HG03571 (cell line): Measurements from ENCODE around the gene RPS29.
"Not testable (repeated sequence)": the region's sequence is repeated elsewhere in the genome, so short reads cannot be mapped to it uniquely, and the experiment has no call there.

Source experiments
- ATAC-seq: cut with Tn5 transposase; IDR thresholded peaks from one replicate; pipeline ENCODE4 v1.9.1; 2021; ENCODE audit not compliant: unreplicated experiment

RPS29 gene

DNA sequence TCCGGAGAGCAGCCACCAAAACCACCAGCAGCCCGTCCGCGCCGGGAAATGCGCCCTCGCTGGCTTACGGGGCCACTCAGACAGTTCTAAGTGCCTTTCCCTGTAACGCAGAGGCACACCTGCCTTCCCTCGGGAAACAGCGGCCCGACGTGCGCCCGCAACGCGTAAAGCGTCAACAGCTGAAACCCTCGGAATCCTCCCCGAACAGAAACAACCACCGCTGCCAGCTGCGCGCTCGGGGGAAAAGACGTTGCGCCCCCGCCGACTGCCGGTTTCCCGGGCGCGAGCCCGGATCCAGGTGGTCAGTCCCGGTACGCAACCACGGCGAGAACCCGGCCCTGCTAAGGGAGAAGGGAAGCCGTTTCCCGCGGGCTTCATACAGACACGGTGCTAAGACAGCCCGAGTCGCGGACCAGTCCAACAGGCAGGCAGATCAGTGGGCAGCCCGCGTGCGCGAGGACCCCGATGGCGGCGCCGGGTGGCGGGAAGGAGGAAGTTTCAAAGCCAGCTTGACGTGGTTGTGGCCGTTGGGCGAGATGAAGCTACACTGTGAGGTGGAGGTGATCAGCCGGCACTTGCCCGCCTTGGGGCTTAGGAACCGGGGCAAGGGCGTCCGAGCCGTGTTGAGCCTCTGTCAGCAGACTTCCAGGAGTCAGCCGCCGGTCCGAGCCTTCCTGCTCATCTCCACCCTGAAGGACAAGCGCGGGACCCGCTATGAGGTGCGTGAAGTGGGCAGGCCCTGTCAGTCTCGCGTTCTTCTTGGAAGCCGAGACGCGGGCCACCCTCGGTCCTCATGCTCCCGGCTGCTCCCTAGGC is 12.5 kb upstream of the RPS29 start, which contains the start of gene LRR1:
Gene LRR1, plus strand, starts transcription at position 456 of the 816 bp plus-strand sequence. Its CDS starts 81 bp downstream, at position 537.
- ATAC-seq: peak; percentile 44

GRCh38 chr14:49598189-49598484 is 12.0 kb upstream of the RPS29 start:
- no peak for ATAC-seq

- peak; percentile 34 for ATAC-seq
Measured at GRCh38 chr14:49594347-49595091, 8.3 kb upstream of the RPS29 start.

- ATAC-seq: peak; percentile 33
Measured at GRCh38 chr14:49593016-49593415, 6.8 kb upstream of the RPS29 start.

- no peak for ATAC-seq
Measured at GRCh38 chr14:49589387-49589786, 3.2 kb upstream of the RPS29 start.

DNA sequence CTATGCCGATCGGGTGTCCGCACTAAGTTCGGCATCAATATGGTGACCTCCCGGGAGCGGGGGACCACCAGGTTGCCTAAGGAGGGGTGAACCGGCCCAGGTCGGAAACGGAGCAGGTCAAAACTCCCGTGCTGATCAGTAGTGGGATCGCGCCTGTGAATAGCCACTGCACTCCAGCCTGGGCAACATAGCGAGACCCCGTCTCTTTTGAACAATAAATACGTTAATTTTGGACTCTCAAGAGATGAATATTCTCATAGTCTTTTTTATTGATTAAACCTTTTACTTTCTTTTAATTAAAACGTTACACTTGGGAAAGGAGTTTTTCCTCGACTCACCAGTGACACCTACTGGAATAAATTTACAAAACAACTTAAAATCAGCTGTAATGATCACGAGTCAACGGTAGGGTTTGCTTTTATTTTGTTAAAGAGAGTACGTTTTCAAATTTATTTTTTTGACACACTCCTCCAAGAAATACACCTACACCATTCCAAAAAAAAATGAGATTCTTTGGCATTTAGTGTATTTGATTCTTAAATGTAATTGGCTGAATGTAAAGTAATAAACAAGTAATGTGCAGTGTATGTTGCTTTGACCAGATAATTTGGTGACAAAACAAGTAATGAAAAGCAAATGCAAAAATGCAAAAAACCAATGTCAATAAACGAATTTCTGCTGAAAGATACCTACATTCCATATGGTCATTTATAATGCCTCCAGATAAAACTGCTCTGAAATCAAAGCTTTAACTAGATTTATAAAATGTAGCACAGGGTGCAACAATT is 687 bp upstream of the RPS29 start:
- ATAC-seq: peak; percentile 29

DNA sequence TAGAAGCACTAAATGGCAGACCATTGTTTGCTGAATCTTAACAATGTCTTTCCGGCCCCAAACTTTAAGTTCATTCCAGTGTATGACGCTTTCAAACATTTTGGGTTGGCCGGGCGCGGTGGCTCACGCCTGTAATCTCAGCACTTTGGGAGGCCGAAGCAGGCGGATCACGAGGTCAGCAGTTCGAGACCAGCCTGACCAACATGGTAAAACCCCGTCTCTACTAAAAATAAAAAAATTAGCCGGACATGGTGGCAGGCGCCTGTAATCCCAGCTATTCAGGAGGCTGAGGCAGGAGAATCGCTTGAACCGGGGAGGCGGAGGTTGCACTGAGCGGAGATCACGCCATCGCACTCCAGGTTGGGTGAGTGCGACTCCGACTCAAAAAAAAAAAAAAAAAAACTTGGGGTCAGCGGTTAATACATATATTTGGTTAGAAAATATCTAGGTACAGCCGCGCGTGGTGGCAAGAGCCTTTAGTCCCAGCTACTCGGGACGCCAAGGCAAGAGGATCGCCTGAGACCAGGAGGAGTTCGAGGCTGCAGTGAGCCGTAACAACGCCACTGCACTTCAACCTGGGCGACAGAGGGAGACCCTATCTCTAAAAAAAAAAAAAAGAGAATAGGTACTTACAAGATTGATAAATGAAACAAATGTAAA is 1.1 kb downstream of the RPS29 start:
- ATAC-seq: not testable (repeated sequence)

GRCh38 chr14:49584058-49584457 is 2.1 kb downstream of the RPS29 start:
- no peak for ATAC-seq

GRCh38 chr14:49583629-49584028 is 2.6 kb downstream of the RPS29 start:
- ATAC-seq: no peak

DNA sequence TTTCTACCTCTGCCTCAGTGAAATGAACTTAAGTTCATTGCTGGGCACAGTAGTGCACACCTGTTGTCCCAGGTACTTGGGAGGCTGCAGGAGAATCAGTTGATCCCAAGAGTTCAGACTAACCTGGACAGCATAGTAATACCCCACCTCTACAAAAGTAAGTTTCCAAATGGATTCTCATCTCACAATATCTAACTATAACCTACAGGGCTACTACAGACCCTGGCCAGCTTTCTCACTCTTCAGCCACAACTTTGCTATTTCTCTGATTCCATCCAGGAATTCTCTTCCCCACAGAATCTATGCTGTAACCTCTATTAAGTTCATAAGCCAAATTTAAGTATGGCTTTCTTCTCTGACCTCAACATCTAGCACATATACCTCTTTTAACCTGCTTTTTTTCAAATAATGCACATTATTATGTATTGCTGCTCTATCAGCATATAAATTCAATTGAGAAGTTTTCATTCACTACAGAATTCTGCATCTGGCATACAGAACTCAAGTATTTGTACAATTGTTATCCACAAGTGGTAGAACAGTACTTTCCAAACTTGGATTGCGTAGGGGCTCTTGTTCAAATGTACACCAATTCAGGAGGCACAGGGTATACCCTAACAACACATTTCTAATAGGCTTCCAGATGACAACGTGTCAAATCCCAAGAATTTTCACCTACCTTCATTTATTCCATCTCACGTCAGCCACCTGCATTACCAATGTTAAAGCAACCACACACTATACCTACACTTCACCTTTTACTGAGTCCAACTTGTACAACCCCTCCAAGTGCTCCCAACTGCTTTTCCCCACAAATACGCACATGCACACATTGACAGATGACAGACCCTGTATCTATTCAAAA is 3.8 kb downstream of the RPS29 start:
- no peak for ATAC-seq

DNA sequence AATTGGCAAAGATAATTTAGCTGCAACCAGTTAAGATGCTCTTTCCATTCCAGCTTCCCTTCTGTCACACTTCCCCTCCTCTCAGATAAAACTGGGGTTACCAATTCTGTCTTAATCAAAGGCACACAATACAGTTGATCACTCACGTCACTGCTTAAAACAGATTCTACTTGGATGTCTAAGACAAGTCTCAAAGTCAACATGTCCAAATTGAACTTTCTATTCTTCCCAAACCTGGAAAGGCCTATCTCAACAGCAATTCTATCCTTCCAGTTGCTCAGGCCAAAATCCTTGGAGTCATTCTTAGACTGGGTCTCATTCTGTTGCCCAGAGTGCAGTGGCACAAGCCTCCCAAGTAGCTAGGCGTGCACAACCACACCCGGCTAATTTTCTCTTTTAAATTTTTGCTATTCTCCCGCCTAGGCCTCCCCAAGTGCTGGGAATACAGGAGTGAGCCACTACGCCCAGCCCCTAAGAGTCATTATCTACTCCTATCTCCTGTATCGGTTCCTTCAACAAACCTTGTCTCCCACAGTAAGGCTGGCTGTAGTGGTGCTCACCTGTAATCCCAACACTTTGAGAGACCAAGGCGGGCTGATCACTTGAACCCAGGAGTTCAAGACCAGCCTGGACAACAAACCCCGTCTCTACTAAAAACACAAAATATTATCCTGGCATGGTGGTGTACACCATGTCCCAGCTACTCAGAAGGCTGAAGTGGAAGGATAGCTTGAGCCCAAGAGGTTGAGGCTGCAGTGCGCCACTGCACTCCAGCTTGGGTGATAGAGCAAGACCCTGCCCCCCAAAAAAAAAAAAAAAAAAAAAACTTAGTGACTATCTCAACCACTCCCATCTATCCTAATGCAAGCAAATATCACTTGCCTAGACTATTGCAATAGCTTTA is 4.7 kb downstream of the RPS29 start:
- ATAC-seq: no peak

DNA sequence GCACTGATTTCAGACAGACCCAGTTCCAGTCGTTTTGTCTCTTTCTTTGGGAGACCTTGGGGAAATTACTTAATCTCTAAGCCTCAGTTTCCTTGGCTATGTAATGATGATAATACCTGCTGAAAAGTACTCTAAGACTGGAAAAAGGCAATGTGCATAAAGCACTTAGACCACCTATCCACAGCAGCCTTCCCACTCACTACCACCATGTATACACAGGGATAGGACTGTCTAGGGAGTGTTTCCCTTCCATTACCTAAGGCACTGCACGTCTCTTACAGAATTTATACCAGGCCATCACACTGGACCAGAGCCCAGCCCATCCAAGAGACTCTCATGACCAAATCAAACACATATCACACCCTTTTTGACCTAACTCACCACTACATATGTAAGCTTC is 6.3 kb downstream of the RPS29 start:
- ATAC-seq: no peak

DNA sequence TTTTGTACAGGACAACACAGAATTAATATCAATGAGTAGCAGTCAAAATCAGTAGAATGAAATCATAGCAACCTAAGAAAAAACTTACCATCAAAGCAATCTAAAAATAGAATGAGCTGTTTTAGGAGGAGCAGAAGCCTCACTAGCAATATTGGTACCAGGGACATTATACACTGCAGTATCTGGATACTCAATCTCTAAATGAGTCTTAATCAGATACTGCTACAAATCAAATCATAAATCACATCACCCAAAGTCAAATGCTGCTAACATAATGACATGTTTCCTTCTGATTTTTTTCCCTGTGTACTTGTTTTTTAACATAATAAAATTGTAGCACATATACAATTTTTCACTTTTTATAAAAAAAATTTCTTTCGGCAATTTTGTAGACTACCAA is 8.0 kb downstream of the RPS29 start:
- ATAC-seq: no peak

DNA sequence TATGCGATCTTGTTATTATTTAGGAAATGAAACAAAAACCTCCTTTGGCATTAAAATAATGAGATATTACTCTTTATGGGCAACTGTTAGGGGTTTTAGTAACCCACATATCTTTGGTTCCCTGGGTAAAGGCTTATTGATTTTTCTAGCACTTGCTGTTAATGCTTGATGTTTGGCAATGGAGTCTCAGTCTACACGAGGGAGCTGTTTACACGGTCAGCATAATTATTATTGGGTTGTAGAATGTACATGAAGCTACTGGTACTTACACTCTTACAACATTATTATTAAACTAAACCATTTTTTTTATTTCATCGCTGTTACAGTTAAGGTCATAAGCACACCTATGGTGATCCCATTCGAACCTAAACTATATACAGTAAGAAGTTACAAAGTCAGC is 12.1 kb downstream of the RPS29 start:
- no peak for ATAC-seq

- no peak for ATAC-seq
Measured at GRCh38 chr14:49569281-49569680, 16.9 kb downstream of the RPS29 start.

DNA sequence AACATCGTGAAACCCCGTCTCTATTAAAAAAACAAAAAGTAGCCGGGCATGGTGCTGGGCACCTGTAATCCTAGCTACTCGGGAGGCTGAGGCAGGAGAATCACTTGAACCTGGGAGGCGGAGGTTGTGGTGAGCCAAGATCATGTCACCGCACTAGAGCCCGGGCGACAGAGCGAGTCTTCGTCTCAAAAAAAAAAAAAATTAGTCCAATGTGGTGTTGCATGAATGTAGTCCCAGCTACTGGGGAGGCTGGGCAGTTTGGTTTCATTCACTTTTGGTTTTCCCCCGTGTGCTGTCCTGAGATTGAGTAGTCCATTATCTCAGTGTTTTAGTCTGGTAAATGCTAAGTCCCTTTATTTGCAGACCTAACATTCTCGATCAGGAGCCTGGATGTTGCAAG is 19.5 kb downstream of the RPS29 start:
- no peak for ATAC-seq

DNA sequence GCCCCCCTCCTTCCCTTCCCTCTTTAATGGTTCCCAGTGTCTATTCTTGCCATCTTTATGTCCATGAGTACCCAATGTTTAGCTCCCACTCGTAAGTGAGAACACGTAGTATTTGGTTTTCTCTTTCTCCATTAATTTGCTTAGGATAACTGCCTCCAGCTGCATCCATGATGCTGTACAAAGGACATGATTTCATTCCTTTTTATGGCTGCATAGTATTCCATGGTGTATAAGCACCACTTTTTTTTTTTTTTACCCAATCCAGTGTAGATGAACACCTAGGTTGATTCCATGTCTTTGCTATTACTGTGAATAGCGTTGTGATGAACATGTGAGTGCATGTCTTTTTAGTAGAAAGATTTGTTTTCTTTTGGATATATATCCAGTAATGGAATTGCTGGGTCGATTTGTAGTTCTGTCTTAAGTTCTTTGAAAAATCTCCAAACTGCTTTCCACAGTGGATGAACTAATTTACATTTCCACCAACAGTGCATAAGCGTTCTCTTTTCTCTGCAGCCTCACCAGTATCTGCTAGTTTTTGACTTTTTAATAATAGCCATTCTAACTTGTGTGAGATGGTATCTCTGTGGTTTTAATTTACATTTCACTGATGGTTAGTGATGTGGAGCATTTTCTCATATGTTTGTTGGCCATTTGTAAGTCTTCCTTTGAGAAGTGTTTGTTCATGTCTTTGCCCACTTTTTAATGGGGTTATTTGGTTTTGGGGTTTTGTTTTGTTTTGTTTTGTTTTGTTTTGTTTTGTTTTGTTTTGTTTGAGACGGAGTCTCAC is 26.0 kb downstream of the RPS29 start:
- ATAC-seq: no peak

- no peak for ATAC-seq
Measured at GRCh38 chr14:49553892-49554291, 32.3 kb downstream of the RPS29 start.
